Activated CD4-positive, alpha-beta T cell treated with anti-CD3 and anti-CD28 coated beads, Interleukin-2, amount 50 U/mL, for 16 hours (primary cell): ENCODE measurements around the gene A4GNT.
"Not testable (repeated sequence)": the region's sequence is repeated elsewhere in the genome, so short reads cannot be mapped to it uniquely, and the experiment has no call there.

Source experiments
- DNase-seq: peaks from one replicate; pipeline ENCODE4 v3.0.0-alpha.2; 2020

A4GNT gene

DNA sequence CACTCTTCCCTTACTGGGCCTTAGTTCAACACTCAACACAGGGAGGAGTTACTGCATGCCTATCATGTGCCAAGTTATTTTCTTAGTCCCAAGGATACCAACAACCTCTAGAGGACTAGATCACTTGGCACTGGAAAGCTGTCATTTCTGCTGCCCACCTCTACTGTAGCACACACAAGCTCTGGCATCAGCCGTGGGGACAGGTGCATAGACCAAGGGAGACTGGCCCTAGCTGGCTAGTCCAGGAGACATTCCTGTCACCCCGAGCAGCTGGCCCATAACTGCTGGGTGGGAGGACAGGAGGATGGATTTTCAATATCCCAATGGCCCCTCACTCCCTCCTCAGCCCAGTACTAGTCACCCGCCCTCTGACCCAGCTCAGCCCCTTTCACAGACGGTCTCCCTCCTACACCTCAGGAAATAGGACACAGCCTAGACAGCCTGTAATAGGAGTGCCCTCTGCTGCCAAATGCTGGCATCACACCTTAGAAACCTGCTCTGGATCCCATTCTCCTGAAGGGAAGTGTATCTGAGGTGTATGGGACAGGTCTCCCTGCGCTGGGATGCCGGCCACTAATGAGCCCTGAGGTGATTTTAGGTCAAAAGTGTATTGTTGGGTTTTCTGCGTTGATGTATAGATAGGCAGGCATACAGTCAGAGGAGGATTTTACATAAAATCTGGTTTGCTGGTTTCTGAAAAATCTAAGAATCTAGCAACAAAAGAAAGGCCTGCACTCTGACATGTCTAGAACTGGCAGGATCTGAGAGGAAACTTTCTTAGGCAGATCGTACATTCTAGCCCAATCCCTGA is 13.4 kb downstream of the A4GNT start:
- peak; percentile 62 for DNase-seq

DNA sequence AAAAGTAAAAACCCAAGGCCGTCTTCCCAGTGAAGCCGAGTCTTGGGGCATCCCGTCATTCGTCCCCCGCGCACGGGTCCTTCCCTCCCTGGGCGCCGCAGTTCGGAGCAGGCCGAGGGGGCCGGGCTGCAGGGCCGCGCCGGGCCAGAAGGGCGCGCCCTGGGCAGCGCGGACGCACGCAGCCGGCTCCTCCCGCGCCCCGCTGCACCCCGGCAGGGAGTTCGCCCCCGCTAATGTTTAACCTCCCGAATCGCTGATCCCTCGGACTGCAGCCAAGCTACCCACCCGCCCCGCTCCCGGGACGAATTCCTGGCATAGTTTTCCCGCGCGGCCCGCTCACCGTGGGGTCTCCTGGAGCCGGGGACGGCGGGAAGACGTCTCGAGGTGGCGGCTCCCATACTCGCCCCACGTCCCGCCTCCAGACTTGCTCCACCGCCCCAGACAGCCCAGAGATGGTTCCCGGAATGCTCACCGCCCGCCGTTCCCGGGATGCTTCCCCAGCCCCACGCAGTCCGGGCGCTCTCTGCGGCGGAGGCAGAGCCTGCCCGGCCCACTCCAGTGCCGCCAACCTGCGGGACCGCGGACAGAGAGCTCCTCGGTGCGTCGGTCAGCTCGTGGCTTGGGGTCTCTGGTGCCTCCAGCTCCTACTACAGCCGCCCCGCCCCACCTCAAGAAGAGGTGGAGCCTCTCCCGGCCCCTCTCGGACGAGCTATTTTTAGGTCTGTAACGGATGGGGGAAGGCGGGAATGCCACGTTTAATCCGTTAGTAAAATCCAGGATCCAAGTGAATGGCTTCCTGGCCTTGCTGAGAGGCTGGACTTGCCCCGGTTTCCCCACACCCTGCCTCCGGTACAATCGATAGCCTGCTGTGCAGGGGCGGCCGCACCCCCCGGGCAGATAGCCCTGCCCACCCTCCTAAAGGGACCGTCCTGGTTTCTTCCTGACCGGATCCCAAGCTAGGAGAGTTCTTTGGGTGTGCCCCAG is 16.9 kb downstream of the A4GNT start, which contains the start of gene DZIP1L:
Gene DZIP1L, minus strand, starts transcription at position 621 of the 984 bp plus-strand sequence. CDS start 11,637 bp downstream, outside the sequence.
- peak; percentile 20 for DNase-seq

DNA sequence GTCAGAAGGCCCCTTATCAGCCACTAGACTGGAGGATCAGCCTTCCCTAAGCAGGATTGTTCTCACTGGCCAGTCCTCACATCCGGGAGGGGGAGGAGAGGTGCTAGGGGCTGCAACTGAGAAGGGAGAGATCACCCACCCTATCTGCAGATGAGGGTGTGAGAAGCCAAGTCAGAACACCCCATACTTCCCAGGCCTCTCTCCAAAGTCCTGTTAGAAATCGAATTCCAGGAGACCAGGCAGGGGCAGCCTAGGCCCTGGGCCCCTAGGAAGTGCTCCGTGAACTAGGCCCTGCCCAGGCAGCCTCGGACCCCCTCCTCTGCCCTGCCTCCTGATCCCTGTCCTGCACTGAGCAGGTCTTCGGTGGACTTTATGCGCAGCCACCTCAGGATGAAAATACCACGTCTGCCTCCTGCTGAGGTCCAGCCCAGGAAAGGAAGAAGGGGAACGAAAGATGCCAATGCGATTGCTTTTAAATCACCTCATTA is 17.7 kb downstream of the A4GNT start:
- no peak for DNase-seq

DNA sequence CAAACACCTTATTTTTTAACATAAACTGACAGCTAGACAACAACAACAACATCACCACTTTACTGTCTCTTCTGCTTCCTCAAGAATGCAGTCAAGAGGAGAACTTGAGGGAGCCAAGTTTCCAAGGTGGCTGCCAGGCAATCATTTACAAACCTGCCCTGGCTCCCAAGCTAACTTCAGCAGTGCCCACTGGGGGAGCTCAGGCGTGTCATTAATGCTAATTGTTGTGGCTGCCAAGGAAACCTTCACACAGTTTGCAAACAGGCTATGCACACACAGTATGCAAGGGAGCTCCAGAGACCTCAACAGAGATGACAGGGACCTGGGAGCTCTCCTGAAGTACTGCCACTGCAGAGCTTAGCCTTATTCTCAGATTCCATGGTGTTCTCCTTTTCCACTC is 18.9 kb downstream of the A4GNT start:
- no peak for DNase-seq

DNA sequence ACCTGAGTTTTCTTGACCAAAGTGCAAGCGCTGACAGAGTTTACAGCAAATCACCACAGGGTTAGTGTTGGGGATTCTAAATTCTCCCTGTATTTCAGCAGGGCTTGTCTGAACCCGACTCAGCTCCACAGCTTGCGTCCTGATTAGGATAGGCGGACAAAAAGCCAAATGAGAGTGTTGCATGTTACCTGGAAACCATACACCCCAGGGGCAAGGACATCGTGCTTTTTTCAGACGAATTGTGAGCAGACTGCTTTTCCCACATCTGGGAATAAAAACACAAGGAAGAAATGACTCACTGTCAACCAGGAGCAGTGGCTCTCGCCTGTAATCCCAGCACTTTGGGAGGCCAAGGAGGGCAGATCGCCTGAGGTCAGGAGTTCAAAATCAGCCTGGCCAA is 19.8 kb downstream of the A4GNT start:
- DNase-seq: no peak

DNA sequence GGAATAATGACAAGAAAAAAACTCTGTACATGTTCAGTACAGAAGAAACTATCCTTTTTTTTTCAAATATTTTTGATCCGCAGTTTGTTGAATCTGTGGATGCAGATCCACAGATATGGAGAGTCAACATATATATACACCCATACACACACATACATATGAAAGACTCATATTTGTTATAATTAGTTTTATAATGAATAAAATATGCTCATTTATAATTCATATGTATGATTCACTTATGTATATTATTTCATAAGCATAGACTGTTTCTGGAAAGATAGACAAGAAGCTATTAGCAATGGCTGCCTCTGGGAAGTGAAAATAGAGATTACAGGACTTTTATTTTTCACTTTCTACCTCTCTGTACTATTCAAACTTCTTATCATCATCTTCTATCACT is 26.6 kb downstream of the A4GNT start:
- no peak for DNase-seq

DNA sequence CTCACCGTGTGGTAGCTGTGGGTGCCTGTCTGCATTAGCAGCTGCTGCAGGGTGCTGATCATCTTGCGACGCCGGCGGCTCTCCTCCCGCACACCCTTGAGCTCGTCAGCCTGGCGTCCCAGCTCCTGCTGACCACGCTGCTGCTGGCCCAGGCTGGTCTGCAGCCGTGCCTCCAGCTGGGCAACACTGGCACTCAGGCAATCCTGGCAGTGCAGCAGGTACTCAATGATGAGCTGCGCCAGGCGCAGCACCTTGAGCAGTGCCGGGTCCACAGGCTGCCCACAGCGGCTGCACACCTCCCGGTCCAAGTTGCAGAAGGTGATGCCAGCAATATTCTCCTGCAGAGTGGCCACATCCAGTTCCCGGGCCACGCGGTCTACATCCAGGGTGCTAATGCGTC is 28.7 kb downstream of the A4GNT start:
- no peak for DNase-seq

DNA sequence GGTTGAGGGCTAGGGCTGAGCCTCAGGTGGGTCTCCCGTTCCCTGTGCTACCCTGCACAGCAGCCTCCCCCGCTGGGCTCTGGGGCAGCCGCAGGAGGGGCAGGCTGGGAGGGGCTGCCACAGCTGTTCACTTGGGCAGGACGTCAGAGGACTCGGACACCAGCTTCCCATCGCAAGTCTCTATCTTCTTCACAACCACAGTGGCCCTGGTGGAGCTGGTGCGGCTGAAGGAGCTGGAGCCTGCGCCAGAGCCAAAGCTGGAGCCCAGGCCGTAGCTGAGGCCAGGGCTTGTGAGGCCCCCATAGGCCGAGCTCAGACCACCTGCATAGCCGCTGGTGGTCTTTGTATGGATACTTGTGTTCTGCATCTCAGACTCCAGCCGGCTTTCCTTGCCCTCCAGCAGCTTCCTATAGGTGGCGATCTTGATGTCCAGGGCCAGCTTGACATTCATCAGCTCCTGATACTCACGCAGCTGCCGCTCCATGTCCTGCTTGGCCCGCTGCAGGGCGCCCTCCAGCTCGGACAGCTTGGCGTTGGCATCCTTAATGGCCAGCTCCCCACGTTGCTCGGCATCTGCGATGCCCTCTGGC is 30.7 kb downstream of the A4GNT start:
- not testable (repeated sequence) for DNase-seq

DNA sequence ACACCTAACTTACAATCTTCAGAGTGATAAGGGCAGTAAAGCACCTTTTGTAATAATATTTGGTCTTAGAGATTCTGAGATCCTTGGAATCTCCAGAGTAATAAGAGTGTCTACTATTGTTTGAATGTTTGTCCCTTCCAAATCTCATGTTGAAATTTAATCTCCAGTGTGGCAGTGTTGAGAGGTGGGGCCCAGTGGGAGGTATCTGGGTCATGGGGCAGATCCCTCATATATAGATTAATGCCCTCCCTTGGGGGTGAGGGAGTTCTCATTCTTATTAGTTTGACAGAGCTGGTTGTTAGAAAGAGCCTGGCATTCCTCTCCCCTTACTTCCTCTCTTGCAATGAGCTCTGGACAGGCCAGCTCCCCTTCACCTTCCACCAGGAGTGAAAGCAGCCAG is 32.8 kb downstream of the A4GNT start:
- no peak for DNase-seq

DNA sequence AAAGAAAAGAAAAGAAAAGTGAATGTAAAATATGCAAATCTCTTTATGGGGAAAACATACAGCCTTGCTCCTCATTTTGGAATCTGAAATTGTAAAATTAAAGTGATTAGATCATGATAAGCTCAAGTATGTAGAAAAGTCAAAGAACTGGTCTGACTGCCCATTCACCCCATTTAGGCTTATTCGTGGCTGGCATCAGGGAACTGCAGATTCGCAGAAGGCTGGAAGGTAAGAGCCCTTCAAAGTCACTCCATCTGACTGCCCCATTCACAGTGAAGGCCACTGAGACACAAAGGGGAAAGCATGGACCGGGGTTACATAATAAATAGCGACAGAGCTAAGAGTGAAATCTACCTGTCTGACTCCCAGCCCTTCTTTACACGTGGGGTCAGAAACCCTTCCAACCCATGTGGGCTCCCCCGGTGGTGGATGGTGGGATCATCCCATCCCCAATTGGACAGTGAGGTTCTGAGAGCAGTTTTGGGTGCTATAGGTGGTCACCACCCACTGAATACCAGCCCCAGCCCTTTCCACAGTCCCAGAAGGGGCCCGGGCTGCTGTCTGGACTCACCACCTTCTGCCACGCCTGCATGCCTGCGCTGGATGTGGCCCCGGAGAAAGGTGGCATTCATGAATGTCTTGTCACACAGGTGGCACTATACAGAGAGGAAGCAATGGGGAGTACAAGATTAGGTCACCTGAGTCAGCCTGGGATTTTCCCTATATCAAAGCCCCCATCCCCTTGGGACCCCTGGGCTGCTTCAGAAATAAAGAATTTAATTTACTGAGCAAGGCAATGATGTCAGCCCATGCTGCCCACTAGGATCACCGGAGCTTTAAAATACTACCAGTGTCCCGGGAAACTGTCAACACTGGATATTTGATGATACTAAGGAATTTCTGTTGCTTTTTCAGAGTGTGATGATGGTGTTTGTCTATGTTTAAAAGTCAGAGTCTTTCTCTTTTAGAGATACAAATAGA is 34.7 kb downstream of the A4GNT start:
- no peak for DNase-seq

DNA sequence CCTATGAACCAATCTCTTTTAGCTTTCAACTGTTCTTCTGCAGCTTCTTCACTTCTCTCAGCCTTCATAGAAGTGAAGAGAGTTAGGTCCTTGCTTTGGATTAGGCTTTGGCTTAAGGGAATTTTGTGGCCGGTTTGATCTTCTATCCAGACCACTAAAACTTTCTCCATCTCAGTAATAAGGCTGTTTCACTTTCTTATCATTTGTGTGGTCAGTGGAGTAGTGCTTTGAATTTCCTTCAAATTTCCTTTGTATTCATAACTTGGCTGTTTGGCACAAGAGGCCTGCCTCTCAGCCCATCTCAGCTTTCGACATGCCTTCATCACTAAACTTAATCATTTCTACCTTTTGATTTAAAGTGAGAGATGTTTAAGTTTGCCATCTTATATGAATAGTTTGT is 38.5 kb downstream of the A4GNT start:
- DNase-seq: no peak

DNA sequence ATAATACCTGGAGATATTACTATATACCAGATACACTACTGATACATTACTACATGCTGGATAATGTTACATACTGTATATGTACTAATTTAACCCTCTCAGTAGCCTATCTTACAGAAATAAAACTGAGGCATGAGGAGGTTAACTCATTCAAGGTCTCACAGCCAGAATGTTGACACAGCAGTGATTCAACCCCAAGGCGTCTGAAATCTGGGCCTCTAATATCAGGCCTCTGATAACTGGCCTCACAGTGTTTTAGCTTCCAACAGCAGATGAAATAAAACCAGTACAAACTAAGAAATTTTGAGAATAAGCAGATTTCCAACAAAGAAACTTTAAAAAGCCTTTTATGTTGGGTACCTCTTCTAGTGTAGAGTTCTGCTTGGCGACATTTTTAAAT is 40.2 kb downstream of the A4GNT start:
- DNase-seq: no peak

DNA sequence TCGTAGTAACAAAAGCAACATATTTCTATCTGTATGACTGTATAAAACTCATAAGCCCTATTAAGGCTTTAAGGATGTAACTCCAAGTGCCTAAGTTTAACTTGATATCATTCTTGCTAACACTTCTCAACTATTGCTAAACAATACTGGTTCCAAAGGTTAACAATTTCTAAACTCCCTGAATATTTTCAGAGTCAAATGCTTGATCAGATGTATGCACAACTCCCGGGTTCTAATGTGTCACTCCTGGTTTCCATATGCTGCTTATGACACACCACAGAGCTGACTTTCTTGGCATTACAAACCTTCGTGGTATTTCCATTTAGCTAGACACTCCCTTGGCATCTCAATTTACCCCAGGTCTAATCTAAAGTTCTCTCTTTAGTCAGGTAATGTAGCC is 43.1 kb downstream of the A4GNT start:
- no peak for DNase-seq

DNA sequence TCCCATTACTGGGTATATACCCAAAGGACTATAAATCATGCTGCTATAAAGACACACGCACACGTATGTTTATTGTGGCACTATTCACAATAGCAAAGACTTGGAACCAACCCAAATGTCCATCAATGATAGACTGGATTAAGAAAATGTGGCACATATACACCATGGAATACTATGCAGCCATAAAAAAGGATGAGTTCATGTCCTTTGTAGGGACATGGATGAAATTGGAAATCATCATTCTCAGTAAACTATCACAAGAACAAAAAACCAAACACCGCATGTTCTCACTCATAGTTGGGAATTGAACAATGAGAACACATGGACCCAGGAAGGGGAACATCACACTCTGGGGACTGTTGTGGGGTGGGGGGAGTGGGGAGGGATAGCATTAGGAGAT is 46.4 kb downstream of the A4GNT start:
- DNase-seq: not testable (repeated sequence)

DNA sequence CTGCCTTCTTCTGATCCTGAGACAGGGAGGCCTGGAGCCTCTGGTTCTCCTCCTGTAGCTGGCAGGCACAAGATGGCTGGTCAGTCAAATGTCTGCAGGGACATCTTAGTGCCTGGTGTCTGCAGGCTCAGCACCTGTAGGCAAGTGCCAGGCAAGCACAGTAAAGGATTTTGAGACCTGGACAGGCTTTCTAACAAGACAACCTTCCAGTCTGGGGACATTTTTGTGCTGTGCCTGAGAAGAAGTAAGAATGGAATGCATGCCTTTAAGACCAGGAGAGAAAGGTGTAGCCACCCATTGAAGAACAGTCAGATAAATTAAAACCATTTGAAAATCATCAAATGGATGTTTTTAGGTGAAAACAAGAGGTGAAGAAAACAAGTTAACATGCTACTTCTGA is 48.0 kb downstream of the A4GNT start:
- DNase-seq: no peak

DNA sequence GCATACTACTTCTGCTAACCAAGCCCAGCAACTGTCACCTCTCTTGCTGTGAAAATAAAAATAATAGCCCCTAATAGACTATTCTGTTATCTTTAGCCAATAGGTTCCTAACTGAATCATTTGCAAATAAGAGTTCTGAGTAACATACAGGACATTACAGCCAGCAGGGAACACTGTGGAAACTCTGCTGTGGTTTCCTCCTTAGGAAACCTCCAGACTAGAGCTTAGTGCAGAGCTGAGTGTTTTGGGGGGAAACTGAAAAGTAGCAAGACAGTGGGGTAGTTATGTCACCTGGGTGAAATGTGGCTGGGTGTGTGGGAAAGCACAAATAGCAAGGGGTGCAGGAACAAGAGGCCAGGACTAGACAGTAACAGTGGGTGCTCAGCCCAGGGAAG is 49.2 kb downstream of the A4GNT start:
- no peak for DNase-seq

DNA sequence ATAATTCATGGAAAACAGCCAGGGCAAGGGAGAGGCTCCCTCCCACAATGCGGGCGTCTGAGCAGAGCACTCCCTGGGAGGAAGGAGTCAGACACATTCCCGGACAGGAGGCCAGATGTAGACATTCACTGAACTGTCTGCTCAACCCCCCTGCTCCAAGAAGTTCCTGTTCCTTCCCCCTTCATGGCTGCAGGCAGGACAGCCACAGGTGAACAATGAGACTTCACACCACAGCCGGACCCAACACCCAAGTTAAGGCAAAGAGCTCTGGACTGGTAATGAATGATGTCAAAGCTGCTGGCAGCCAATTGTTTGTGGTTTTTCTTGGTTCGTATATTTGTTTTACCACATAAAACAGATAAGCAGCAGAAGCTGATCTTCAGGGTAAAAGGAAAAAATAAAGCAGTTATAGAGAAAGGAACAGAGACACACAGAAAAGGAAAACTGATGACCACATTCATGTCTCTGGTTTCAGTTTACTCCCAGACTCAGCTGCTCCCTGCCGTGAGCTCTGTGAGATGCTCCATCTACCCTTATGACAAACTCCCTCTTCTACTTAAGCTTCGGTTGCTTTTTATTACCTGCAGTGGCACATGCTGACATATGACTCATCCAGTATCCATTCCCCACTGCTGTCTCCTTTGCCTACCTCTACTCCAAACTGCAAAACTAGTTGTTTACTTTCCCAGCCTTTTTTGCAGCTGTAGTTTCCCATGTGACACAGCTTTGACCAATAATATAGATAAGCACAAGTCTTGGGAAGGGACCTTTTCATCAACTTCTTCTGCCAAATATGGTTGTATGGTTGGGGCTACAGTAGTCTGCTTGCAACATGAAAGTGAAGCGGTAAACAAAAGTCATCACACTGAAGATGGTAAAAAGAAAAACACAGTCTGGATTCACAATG is 49.9 kb downstream of the A4GNT start:
- DNase-seq: peak; percentile 43

DNA sequence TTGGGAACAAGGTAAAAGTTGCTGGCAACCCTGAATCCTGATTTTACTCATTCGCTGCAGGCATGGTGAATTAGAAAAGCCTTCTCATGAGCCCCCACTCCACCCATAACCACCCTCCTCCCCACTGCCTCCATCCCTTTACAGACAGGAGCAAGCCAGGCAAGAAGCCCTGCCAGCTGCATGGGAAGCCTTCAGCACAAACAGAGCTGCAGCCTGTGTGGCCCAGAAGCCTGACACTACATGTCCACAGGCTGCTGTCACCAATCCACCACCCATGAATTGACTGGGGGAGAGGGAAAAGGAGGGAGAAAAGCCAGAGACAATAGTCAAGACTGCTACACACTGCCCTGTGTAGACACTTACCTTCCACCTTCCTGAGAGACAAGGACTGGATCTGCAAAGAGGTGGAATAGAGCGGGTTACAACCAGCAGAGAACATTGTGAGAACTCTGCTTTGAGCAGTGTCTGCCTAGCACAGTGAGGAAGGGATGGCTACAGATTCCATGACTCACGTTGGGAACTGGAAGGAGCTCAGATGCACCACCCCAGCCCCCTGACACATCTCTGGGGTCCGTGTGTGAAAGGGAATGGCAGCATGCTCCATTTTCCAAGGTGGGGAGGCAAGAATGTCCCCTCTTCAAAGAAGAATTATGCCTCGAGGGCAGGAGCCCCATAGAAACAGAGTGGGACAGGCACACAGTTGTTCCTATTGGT is 50.7 kb downstream of the A4GNT start:
- no peak for DNase-seq

DNA sequence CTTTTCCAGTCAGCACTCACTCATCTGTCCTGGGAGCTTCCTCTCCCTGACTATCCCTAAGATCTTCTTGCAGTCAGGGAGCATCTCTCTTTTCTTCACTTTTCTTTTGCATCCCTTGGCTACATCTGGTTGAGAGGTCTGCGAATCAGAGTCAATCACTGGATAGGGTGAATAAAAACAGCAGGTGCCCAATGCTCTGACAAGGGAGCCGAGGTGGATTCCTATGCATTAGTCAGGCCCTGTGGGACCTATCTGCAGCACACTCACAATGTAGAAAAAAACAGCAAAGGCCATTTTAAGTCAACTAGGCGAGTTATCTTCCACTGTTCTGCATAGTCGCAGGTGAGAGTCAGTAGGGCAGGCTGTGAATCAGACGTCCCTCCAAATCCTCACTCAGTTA is 52.3 kb downstream of the A4GNT start:
- DNase-seq: no peak

DNA sequence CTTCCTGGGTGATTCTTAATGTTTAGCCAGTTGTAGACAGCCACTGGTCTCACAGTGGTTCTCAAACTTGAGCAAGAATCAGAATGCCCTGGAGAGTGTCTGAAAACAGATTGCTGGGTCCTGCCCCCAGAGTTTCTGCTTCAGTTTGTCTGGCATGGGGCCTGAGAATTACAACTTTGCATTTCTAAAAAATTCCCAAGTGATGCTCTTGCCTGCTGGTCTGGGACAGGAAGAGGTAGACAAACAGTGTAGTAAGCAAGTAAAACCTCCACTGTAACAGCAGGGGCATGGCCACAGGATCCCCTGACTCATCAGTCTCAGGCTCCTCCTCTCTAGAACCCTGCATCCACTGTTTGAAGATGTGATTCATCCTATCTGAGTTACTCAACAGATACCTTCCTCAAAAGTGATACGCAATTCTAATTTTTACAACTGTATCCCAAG is 53.3 kb downstream of the A4GNT start:
- peak; percentile 30 for DNase-seq
